Smooth muscle cell (in vitro differentiated cells): ENCODE data around the gene FUOM. TPM values are rescaled to one million over a fixed set of nuclear protein-coding genes. Genes with fewer than 3 reads are reported as not detected.
A peak's percentile ranks its signal among the peaks of the same experiment; 100 is the strongest.

ENCODE experiments used
- DNase-seq: peaks from one replicate; lab custom pipeline; 2025; ENCODE audit not compliant: unreplicated experiment; lab: John Stamatoyannopoulos, UW
- H2AFZ ChIP-seq: fragments of 200-600 bp; sonication (generic); 2 replicates; pipeline ENCODE4 v1.6.0; 2016; ENCODE audit warnings: antibody characterized with exemption, low read depth, mild to moderate bottlenecking
- H3F3A ChIP-seq: fragments of 200-600 bp; sonication (generic); 2 replicates; pipeline ENCODE4 v1.6.0; 2017; ENCODE audit warnings: antibody characterized with exemption, low read depth
- H3K27ac ChIP-seq: fragments of 200-600 bp; sonication (generic); 2 replicates; pipeline ENCODE4 v1.5.1; 2016; ENCODE audit warnings: low read depth, mild to moderate bottlenecking
- H3K27me3 ChIP-seq: fragments of 200-600 bp; sonication (generic); 2 replicates; pipeline ENCODE4 v1.6.1; 2016; ENCODE audit warnings: low read depth, mild to moderate bottlenecking
- H3K36me3 ChIP-seq: fragments of 200-600 bp; sonication (generic); 2 replicates; pipeline ENCODE4 v1.5.1; 2016; ENCODE audit warnings: low read depth
- H3K4me1 ChIP-seq: fragments of 200-600 bp; sonication (generic); 2 replicates; pipeline ENCODE4 v1.5.1; 2016; ENCODE audit warnings: low read depth
- H3K4me2 ChIP-seq: fragments of 200-600 bp; sonication (generic); 2 replicates; pipeline ENCODE4 v1.6.0; 2016; ENCODE audit warnings: mild to moderate bottlenecking
- H3K4me3 ChIP-seq: fragments of 200-600 bp; sonication (generic); 2 replicates; pipeline ENCODE4 v1.5.1; 2016; ENCODE audit warnings: mild to moderate bottlenecking
- H3K79me2 ChIP-seq: fragments of 200-600 bp; sonication (generic); 2 replicates; pipeline ENCODE4 v1.6.0; 2016; ENCODE audit warnings: low read depth, mild to moderate bottlenecking
- H3K9ac ChIP-seq: fragments of 200-600 bp; sonication (generic); 2 replicates; pipeline ENCODE4 v1.6.0; 2016; ENCODE audit warnings: low read depth
- H3K9me3 ChIP-seq: fragments of 200-600 bp; sonication (generic); replicated peaks from 2 replicates; pipeline ENCODE4 v1.5.1; 2016; ENCODE audit warnings: low read depth
- H4K20me1 ChIP-seq: fragments of 200-600 bp; sonication (generic); 2 replicates; pipeline ENCODE4 v1.6.0; 2016; ENCODE audit warnings: low read depth
- CTCF ChIP-seq: fragments of 200-600 bp; sonication (generic); IDR thresholded peaks from 2 replicates; pipeline ENCODE4 v1.5.1; 2017; ENCODE audit warnings: borderline replicate concordance, mild to moderate bottlenecking, antibody characterized with exemption; ENCODE audit not compliant: insufficient read depth, poor library complexity, severe bottlenecking
- WGBS: methylation state at CpG from one replicate; pipeline ENCODE4 v1.1.7; 2016; ENCODE audit warnings: low lambda C conversion rate; 5-methylcytosine and 5-hydroxymethylcytosine counted together
- polyA plus RNA-seq: library from polyadenylated mRNA; unstranded; fragments of >200 nt; fragmentation: Nextera tagmentation; extraction: Ambion mirVana; gene quantifications from 2 replicates; pipeline ENCODE4 v1.2.1, GENCODE V29; 2016
- total RNA-seq: library from RNA; depleted of rRNA; stranded (reverse); fragments of >200 nt; gene quantifications from 2 replicates; pipeline ENCODE4 v1.2.3, GENCODE V29; 2014

Gene FUOM
- 16.6 and 19.5 TPM in 2 replicates for total RNA-seq
- polyA plus RNA-seq, result 43.9 and 46.7 TPM in 2 replicates

GRCh38 chr10:133357285-133358161 is at the start of gene FUOM:
TSS of gene FUOM (minus strand) at chr10:133358019. CDS start at chr10:133358007, 12 bp downstream.
- Histone ChIP-seq H3K9ac (peak within 1 kb of the TSS; percentile 78), H3F3A (no peaks in the 10 kb centered on the region), H3K27me3 (no peaks in the 10 kb centered on the region), H3K9me3 (no peaks in the 10 kb centered on the region), H3K79me2 (no peaks in the 10 kb centered on the region), H2AFZ (peak within 1 kb of the TSS; percentile 89), H4K20me1 (peaks cover 19% of the 10 kb centered on the region), H3K4me2 (peak within 1 kb of the TSS; percentile 90), H3K36me3 (no peaks in the 10 kb centered on the region), H3K27ac (no peak within 1 kb of the TSS), H3K4me3 (peak within 1 kb of the TSS; percentile 61), H3K4me1 (no peaks in the 10 kb centered on the region)
- WGBS, result under 1% methylated on average over 32 of the region's 83 CpGs
- TF ChIP-seq CTCF, result no peak
- DNase-seq, result peak; percentile 37

GRCh38 chr10:133405844-133406527 is 48.2 kb upstream of the FUOM start:
- no peak overlapping the region for H3K9ac ChIP-seq
- H3K4me3 ChIP-seq, result no peak overlapping the region
- TF ChIP-seq CTCF, result no peak
- H4K20me1 ChIP-seq, result peaks cover 25% of the 10 kb centered on the region
- H3K27me3 ChIP-seq, result no peaks in the 10 kb centered on the region
- H3K79me2 ChIP-seq, result peaks cover 62% of the 10 kb centered on the region
- no peaks in the 10 kb centered on the region for H3K4me1 ChIP-seq
- H3K4me2 ChIP-seq, result no peak overlapping the region
- H3F3A ChIP-seq, result peaks cover 3% of the 10 kb centered on the region
- WGBS, result 97% methylated on average over 8 of the region's 8 CpGs
- no peak overlapping the region for H2AFZ ChIP-seq
- H3K9me3 ChIP-seq, result peaks cover 8% of the 10 kb centered on the region
- H3K36me3 ChIP-seq, result peaks cover 43% of the 10 kb centered on the region
- DNase-seq, result no peak
- H3K27ac ChIP-seq, result no peak overlapping the region

- peaks cover 25% of the 10 kb centered on the region for H4K20me1 ChIP-seq
- H3K36me3 ChIP-seq, result peaks cover 36% of the 10 kb centered on the region
- no peak for DNase-seq
- no peak overlapping the region for H2AFZ ChIP-seq
- TF ChIP-seq CTCF, result no peak
- peaks cover 3% of the 10 kb centered on the region for H3F3A ChIP-seq
- H3K9ac ChIP-seq, result no peak overlapping the region
- no peak overlapping the region for H3K4me3 ChIP-seq
- 71% methylated on average over 2 of the region's 2 CpGs for WGBS
- no peak overlapping the region for H3K27ac ChIP-seq
- peaks cover 56% of the 10 kb centered on the region for H3K79me2 ChIP-seq
- H3K4me2 ChIP-seq, result no peak overlapping the region
- no peaks in the 10 kb centered on the region for H3K27me3 ChIP-seq
- peaks cover 3% of the 10 kb centered on the region for H3K9me3 ChIP-seq
- H3K4me1 ChIP-seq, result no peaks in the 10 kb centered on the region
Measured at GRCh38 chr10:133405272-133405671, 47.5 kb upstream of the FUOM start.
